ENCODE results near the gene STARD6. TPM values are rescaled to one million over a fixed set of nuclear protein-coding genes. Genes with fewer than 3 reads are reported as not detected.

STARD6 gene
- total RNA-seq, result not detected

- peaks cover 3% of the 10 kb centered on the region for H3K27me3 Mint-ChIP-seq
- ChIA-PET POLR2A (interaction anchor here (0.6 to 1.6 kb wide), 8 partner anchors 9 to 135 kb away, joined by 3 to 4 read pairs (median 3); partner anchors contain the start of gene MBD2), CTCF (interaction anchor here (0.8 to 4.1 kb wide), 18 partner anchors 10 to 313 kb away, joined by 3 to 20 read pairs (median 4); partner anchors contain the start of genes MBD2 and POLI)
- peak within 1 kb of the TSS; percentile 98 for H3K4me3 Mint-ChIP-seq
- ATAC-seq, result peak; percentile 97
- peaks cover 3% of the 10 kb centered on the region for H3K36me3 Mint-ChIP-seq (ENCODE audit: low read depth)
- peak; percentile 89 for DNase-seq
- peaks cover 9% of the 10 kb centered on the region for H3K4me1 Mint-ChIP-seq (ENCODE audit: low read depth)
- no peaks in the 10 kb centered on the region for H3K9me3 Mint-ChIP-seq
- TF ChIP-seq, protein P1, sequence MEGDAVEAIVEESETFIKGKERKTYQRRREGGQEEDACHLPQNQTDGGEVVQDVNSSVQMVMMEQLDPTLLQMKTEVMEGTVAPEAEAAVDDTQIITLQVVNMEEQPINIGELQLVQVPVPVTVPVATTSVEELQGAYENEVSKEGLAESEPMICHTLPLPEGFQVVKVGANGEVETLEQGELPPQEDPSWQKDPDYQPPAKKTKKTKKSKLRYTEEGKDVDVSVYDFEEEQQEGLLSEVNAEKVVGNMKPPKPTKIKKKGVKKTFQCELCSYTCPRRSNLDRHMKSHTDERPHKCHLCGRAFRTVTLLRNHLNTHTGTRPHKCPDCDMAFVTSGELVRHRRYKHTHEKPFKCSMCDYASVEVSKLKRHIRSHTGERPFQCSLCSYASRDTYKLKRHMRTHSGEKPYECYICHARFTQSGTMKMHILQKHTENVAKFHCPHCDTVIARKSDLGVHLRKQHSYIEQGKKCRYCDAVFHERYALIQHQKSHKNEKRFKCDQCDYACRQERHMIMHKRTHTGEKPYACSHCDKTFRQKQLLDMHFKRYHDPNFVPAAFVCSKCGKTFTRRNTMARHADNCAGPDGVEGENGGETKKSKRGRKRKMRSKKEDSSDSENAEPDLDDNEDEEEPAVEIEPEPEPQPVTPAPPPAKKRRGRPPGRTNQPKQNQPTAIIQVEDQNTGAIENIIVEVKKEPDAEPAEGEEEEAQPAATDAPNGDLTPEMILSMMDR (IDR thresholded peaks at IDR 0.05), result peak; percentile 55
- intact Hi-C loops (cut with micrococcal nuclease), result loop anchor here (5.0 to 10.0 kb wide), 2 partner anchors 71 to 183 kb away; no protein-coding TSS in a partner anchor
- H3K27ac Mint-ChIP-seq, result peak within 1 kb of the TSS; percentile 95
Observed at GRCh38 chr18:54357660-54358494, at the start of gene STARD6, which contains the start of gene C18orf54. Gene STARD6, minus strand, starts transcription at chr18:54357858. Its CDS starts 3,285 bp downstream, at chr18:54354573. Gene C18orf54, plus strand, starts transcription at chr18:54357906. Its CDS starts 2,667 bp downstream, at chr18:54360573.

DNA sequence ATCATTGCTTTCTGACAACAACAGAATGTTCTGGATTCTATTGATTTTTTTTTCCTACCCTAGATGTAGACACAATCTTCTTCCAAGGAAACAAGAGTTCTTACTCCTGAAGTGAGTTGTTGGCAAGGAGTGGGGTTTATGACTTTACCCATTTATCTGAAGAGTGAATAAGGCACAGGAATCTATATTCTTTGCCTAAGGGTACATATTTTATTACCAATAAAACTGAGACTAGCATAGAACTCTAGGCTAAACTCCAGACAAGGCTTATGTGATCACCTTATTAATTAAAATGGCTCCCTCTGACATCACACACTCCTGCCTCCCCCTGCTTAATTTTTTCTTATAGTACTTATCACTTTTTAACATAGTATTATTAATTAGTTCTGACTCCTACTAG lies 47.6 kb upstream of the STARD6 start:
- no peak for DNase-seq
- no peaks in the 10 kb centered on the region for H3K9me3 Mint-ChIP-seq
- TF ChIP-seq, protein P1 (IDR thresholded peaks at IDR 0.05), result no peak
- H3K4me3 Mint-ChIP-seq, result no peak overlapping the region
- ATAC-seq, result no peak
- no peaks in the 10 kb centered on the region for H3K36me3 Mint-ChIP-seq (ENCODE audit: low read depth)
- H3K27me3 Mint-ChIP-seq, result peaks cover 10% of the 10 kb centered on the region
- POLR2A ChIA-PET, result no interaction called here
- intact Hi-C loops (cut with micrococcal nuclease), result no loop called here
- H3K4me1 Mint-ChIP-seq (ENCODE audit: low read depth), result no peaks in the 10 kb centered on the region
- no peak overlapping the region for H3K27ac Mint-ChIP-seq
- CTCF ChIA-PET, result interaction anchor here (1.3 kb wide), 1 partner anchor 13 kb away, joined by 5 read pairs; no protein-coding TSS in a partner anchor

- ChIA-PET CTCF (no interaction called here), POLR2A (no interaction called here)
- no peaks in the 10 kb centered on the region for H3K36me3 Mint-ChIP-seq (ENCODE audit: low read depth)
- H3K27ac Mint-ChIP-seq, result no peak overlapping the region
- DNase-seq (no peak), ATAC-seq (no peak)
- TF ChIP-seq, protein P1 (IDR thresholded peaks at IDR 0.05), result no peak
- H3K4me3 Mint-ChIP-seq, result no peak overlapping the region
- H3K4me1 Mint-ChIP-seq (ENCODE audit: low read depth), result no peaks in the 10 kb centered on the region
- no peaks in the 10 kb centered on the region for H3K9me3 Mint-ChIP-seq
- H3K27me3 Mint-ChIP-seq, result no peaks in the 10 kb centered on the region
- intact Hi-C loops (cut with micrococcal nuclease), result no loop called here
Observed at GRCh38 chr18:54396760-54397159, 39.1 kb upstream of the STARD6 start.

- CTCF ChIA-PET, result interaction anchor here (1.8 to 3.9 kb wide), 2 partner anchors 36 to 277 kb away, joined by 5 to 24 read pairs; partner anchors contain the start of genes C18orf54 and STARD6
- DNase-seq (no peak), ATAC-seq (no peak)
- intact Hi-C loops (cut with micrococcal nuclease), result loop anchor here (5.0 kb wide), 1 partner anchor 279 kb away; no protein-coding TSS in a partner anchor
- POLR2A ChIA-PET, result no interaction called here
- Mint-ChIP-seq H3K4me3 (no peak overlapping the region), H3K27me3 (peaks cover 9% of the 10 kb centered on the region), H3K4me1 (ENCODE audit: low read depth) (peaks cover 3% of the 10 kb centered on the region), H3K27ac (no peak overlapping the region), H3K36me3 (ENCODE audit: low read depth) (no peaks in the 10 kb centered on the region), H3K9me3 (no peaks in the 10 kb centered on the region)
- TF ChIP-seq, protein P1 (IDR thresholded peaks at IDR 0.05), result no peak
Observed at GRCh38 chr18:54393648-54394294, 36.1 kb upstream of the STARD6 start.

Measured in activated CD8-positive, alpha-beta T cell treated with anti-CD3 and anti-CD28 coated beads for 36 hours (primary cell).